CD4-positive, alpha-beta T cell (primary cell): ENCODE measurements around the gene LRRN1. TPM values are rescaled to one million over a fixed set of nuclear protein-coding genes. Genes with fewer than 3 reads are reported as not detected.

ENCODE experiments used
- ATAC-seq: fragments of 200-7000 bp; cut with Tn5 transposase; one replicate; pipeline ENCODE4 v1.10.0; 2022; ENCODE audit warnings: mild to moderate bottlenecking; ENCODE audit not compliant: poor library complexity
- CTCF ChIA-PET: fragments of 350-600 bp; sonication (Branson Sonifier 250); formaldehyde crosslinking; loops from one replicate; lab custom pipeline; 2021; ENCODE audit warnings: antibody characterized with exemption, inconsistent platforms; lab: Charles Lee
- POLR2A ChIA-PET: fragments of 350-600 bp; sonication (Branson Sonifier 250); formaldehyde crosslinking; loops from one replicate; lab custom pipeline; 2021; ENCODE audit warnings: antibody characterized with exemption, inconsistent platforms; lab: Charles Lee
- DNase-seq, 14 experiments: peaks; one replicate each; pipeline ENCODE4 v3.0.0-alpha.2; 2013 to 2020; ENCODE audit warnings: mixed read lengths in 2 of 14
- H3K27ac ChIP-seq, 2 donors: one replicate each; pipeline versions ENCODE4 v1.5.1 to v1.7.0; 2013; ENCODE audit warnings: low read length in 2 of 2, low read depth in 1 of 2, mild to moderate bottlenecking in 1 of 2
- H3K27me3 ChIP-seq, 2 experiments: 1 replicate in 1 of 2; 2 replicates in 1 of 2; pipeline versions ENCODE4 v1.6.1 to v1.7.0; 2013; ENCODE audit warnings: low read length in 2 of 2, control low read depth in 1 of 2, mild to moderate bottlenecking in 1 of 2, moderate library complexity in 1 of 2; ENCODE audit not compliant: insufficient read depth in 2 of 2, control insufficient read depth in 1 of 2
- H3K36me3 ChIP-seq: one replicate; pipeline ENCODE4 v1.6.1; 2013; ENCODE audit warnings: low read length, control low read depth; ENCODE audit not compliant: insufficient read depth
- H3K4me1 ChIP-seq: one replicate; pipeline ENCODE4 v1.6.1; 2013; ENCODE audit warnings: low read length, control low read depth; ENCODE audit not compliant: insufficient read depth
- H3K4me3 ChIP-seq: one replicate; pipeline ENCODE4 v1.5.1; 2013; ENCODE audit warnings: mild to moderate bottlenecking, low read length, moderate library complexity
- H3K9me3 ChIP-seq, 2 experiments: 1 replicate in 1 of 2; 2 replicates in 1 of 2; pipeline versions ENCODE4 v1.6.1 to v1.7.0; 2013; ENCODE audit warnings: low read length in 2 of 2, mild to moderate bottlenecking in 2 of 2, control low read depth in 1 of 2, moderate library complexity in 1 of 2; ENCODE audit not compliant: control insufficient read depth in 1 of 2, insufficient read depth in 1 of 2
- H3K27ac Mint-ChIP-seq: one replicate; pipeline ENCODE4 v1.8.0; 2020; ENCODE audit warnings: mixed read lengths
- H3K27me3 Mint-ChIP-seq: one replicate; pipeline ENCODE4 v1.8.0; 2021; ENCODE audit warnings: mixed read lengths
- H3K36me3 Mint-ChIP-seq: one replicate; pipeline ENCODE4 v1.8.0; 2021; ENCODE audit warnings: low read depth, mixed read lengths
- H3K4me1 Mint-ChIP-seq: one replicate; pipeline ENCODE4 v1.8.0; 2021; ENCODE audit warnings: low read depth, mixed read lengths
- H3K4me3 Mint-ChIP-seq: one replicate; pipeline ENCODE4 v1.8.0; 2020; ENCODE audit warnings: mild to moderate bottlenecking, mixed read lengths
- H3K9me3 Mint-ChIP-seq: one replicate; pipeline ENCODE4 v1.8.0; 2020; ENCODE audit warnings: mixed read lengths
- intact Hi-C, 2 experiments: fragments of 100-400 bp; cut with DNase I in 1 of 2; cut with micrococcal nuclease in 1 of 2; formaldehyde crosslinking; loops; one replicate each; pipeline versions ENCODE4 v1.15.1 to v1.9.0; 2023 to 2025; cut with DNase I, micrococcal nuclease
- total RNA-seq, 174 experiments: library from RNA in 2 of 174; stranded (reverse) in 2 of 174; gene quantifications; one replicate each; pipeline ENCODE4 v1.2.3 and lab custom pipeline; 2021 to 2026
- TF ChIP-seq, protein P1 (sequence below): fragments of 200-600 bp; IDR thresholded peaks from one replicate; pipeline ENCODE4 v1.8.0; 2022; ENCODE audit warnings: antibody characterized with exemption, mild to moderate bottlenecking

The LRRN1 gene
- total RNA-seq, 2 experiments from 2014 or later = 0.20 TPM; not detected in 1

DNA sequence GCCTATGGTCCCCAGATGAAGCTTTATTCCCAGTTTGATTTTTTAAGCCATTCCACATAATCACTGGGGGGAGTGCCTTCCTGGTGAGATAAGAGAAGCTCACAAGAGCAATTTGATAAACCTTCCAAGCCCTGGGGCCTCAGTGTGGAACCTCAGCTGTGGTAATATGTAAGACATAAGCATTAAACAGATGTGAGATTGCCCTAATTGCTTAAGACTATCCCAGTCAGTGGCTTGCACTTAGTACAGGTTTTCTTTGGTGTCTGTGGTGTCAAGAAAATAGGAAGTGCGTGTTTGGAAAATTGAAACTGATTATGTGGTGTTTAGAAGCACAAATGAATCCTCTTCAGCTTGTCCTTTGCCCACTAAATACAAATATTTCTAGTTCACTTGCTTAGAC is 54.3 kb downstream of the LRRN1 start:
- Histone ChIP-seq H3K4me1 (no peaks in the 10 kb centered on the region), H3K27ac (no peak overlapping the region), H3K27me3 (no peaks in the 10 kb centered on the region), H3K9me3 (no peaks in the 10 kb centered on the region), H3K36me3 (no peaks in the 10 kb centered on the region), H3K4me3 (no peak overlapping the region)
- intact Hi-C loops = no loop called here
- no peaks in the 10 kb centered on the region for H3K36me3 Mint-ChIP-seq
- TF ChIP-seq, protein P1, sequence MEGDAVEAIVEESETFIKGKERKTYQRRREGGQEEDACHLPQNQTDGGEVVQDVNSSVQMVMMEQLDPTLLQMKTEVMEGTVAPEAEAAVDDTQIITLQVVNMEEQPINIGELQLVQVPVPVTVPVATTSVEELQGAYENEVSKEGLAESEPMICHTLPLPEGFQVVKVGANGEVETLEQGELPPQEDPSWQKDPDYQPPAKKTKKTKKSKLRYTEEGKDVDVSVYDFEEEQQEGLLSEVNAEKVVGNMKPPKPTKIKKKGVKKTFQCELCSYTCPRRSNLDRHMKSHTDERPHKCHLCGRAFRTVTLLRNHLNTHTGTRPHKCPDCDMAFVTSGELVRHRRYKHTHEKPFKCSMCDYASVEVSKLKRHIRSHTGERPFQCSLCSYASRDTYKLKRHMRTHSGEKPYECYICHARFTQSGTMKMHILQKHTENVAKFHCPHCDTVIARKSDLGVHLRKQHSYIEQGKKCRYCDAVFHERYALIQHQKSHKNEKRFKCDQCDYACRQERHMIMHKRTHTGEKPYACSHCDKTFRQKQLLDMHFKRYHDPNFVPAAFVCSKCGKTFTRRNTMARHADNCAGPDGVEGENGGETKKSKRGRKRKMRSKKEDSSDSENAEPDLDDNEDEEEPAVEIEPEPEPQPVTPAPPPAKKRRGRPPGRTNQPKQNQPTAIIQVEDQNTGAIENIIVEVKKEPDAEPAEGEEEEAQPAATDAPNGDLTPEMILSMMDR = no peak
- POLR2A ChIA-PET = no interaction called here
- H3K9me3 Mint-ChIP-seq = no peaks in the 10 kb centered on the region
- H3K27me3 Mint-ChIP-seq = no peaks in the 10 kb centered on the region
- ATAC-seq (no peak), DNase-seq (no peak)
- CTCF ChIA-PET = no interaction called here
- no peaks in the 10 kb centered on the region for H3K4me1 Mint-ChIP-seq
- H3K27ac Mint-ChIP-seq = no peak overlapping the region
- no peak overlapping the region for H3K4me3 Mint-ChIP-seq

DNA sequence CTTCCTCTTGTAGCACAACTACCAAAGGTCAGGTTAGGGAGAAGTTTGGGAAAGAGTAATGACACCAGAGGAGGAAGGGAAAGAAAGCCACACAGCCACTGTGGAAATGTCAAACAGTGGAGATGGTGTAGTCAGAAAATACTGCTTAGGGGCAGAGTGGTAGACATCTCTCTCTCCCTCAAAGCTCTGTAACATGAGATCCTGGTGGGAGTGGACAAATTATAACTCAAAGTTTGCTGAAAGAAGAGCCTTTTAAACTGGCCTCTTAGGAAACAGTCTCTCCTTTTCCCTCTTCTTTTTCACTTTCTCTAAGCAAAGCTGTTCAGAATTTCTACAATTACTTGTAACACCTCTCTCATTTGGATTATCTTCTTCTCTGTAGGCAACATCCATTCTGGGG is 55.8 kb downstream of the LRRN1 start:
- no peak for ATAC-seq
- TF ChIP-seq, protein P1 = no peak
- no peaks in the 10 kb centered on the region for H3K9me3 Mint-ChIP-seq

DNA sequence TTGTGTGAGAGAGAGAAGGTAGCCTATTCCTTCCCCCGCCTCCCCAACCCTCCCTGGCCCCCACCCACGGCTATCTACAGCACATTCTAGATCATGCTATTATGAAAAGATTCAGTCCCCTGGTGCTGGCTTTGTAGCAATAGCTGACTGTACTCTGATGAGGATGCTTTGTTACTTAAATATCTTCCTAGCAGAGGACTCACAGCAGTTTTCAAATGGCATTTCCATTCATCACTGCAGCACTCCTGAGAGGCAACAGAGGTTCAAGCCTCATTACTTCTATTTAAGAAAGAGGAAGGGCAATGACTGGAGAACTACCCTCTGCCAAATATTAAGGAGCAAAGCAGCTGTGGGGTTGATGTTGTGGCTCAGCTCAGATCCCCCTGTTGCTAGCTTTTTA is 61.0 kb downstream of the LRRN1 start:
- POLR2A ChIA-PET = no interaction called here

More for the DNA sequence above, 55.8 kb downstream of the LRRN1 start:
- Mint-ChIP-seq H3K36me3 (no peaks in the 10 kb centered on the region), H3K27ac (no peak overlapping the region), H3K4me3 (no peak overlapping the region), H3K27me3 (no peaks in the 10 kb centered on the region), H3K4me1 (no peaks in the 10 kb centered on the region)
- Histone ChIP-seq H3K27ac (no peak overlapping the region), H3K9me3 (no peaks in the 10 kb centered on the region), H3K27me3 (no peaks in the 10 kb centered on the region), H3K4me1 (no peaks in the 10 kb centered on the region), H3K36me3 (no peaks in the 10 kb centered on the region), H3K4me3 (no peak overlapping the region)
- ChIA-PET CTCF (no interaction called here), POLR2A (interaction anchor here (0.6 kb wide), 1 partner anchor 553 kb away, joined by 3 read pairs; no protein-coding TSS in a partner anchor)
- no peak for DNase-seq
- intact Hi-C loops = no loop called here

More for the DNA sequence above, 61.0 kb downstream of the LRRN1 start:
- DNase-seq = no peak
- CTCF ChIA-PET = no interaction called here
- Mint-ChIP-seq H3K4me1 (no peaks in the 10 kb centered on the region), H3K36me3 (no peaks in the 10 kb centered on the region), H3K4me3 (no peak overlapping the region), H3K9me3 (peaks cover 2% of the 10 kb centered on the region), H3K27ac (no peak overlapping the region), H3K27me3 (no peaks in the 10 kb centered on the region)
- no peaks in the 10 kb centered on the region for H3K27me3 ChIP-seq
- H3K4me1 ChIP-seq = no peaks in the 10 kb centered on the region
- no peak overlapping the region for H3K27ac ChIP-seq
- H3K9me3 ChIP-seq = no peaks in the 10 kb centered on the region
- intact Hi-C loops = no loop called here
- TF ChIP-seq, protein P1 = no peak
- H3K4me3 ChIP-seq = no peak overlapping the region
- no peak for ATAC-seq
- no peaks in the 10 kb centered on the region for H3K36me3 ChIP-seq
